Cardiac muscle cell (in vitro differentiated cells and primary cell): ENCODE results near the gene ACY1. TPM values are rescaled to one million over a fixed set of nuclear protein-coding genes. Genes with fewer than 3 reads are reported as not detected.

Source experiments
- DNase-seq, 2 donors: peaks; one replicate each; pipeline versions ENCODE4 v3.0.0 to v3.0.0-alpha.2; 2010 to 2017; ENCODE audit warnings: low read depth in 1 of 2, low spot score in 1 of 2
- H3K27ac ChIP-seq: fragments of 200-600 bp; sonication (generic); 2 replicates; pipeline ENCODE4 v1.5.1; 2016
- H3K27me3 ChIP-seq: fragments of 200-600 bp; sonication (generic); 2 replicates; pipeline ENCODE4 v1.6.0; 2016; ENCODE audit warnings: control low read depth
- H3K36me3 ChIP-seq: fragments of 200-600 bp; sonication (generic); 2 replicates; pipeline ENCODE4 v1.5.1; 2016; ENCODE audit warnings: control low read depth
- H3K4me1 ChIP-seq: fragments of 200-600 bp; sonication (generic); 2 replicates; pipeline ENCODE4 v1.8.1; 2017; ENCODE audit warnings: low read depth, mild to moderate bottlenecking, mixed run types
- H3K4me3 ChIP-seq: fragments of 200-600 bp; sonication (generic); 2 replicates; pipeline ENCODE4 v1.5.1; 2016; ENCODE audit warnings: mild to moderate bottlenecking
- H3K9me3 ChIP-seq: fragments of 200-600 bp; sonication (generic); 2 replicates; pipeline ENCODE4 v1.5.1; 2017; ENCODE audit warnings: low read depth, mild to moderate bottlenecking, control low read depth
- CTCF ChIP-seq: IDR thresholded peaks from 2 replicates; pipeline ENCODE4 v1.5.1; 2012; ENCODE audit warnings: low read depth, mild to moderate bottlenecking, low read length
- polyA plus RNA-seq: library from polyadenylated mRNA; unstranded; fragments of >200 nt; fragmentation: Nextera tagmentation; extraction: Ambion mirVana; gene quantifications from 2 replicates; pipeline ENCODE4 v1.2.1, GENCODE V29; 2016
- total RNA-seq: library from RNA; depleted of rRNA; stranded (reverse); fragments of >200 nt; gene quantifications from 2 replicates; pipeline ENCODE4 v1.2.3, GENCODE V29; 2016

The ACY1 gene
- total and polyA plus RNA-seq, 2 experiments from 2014 or later: 87.7 to 125 TPM

- Histone ChIP-seq H3K27ac (no peak overlapping the region), H3K4me3 (no peak overlapping the region), H3K9me3 (no peaks in the 10 kb centered on the region), H3K4me1 (peaks cover 6% of the 10 kb centered on the region), H3K36me3 (peaks cover 25% of the 10 kb centered on the region), H3K27me3 (no peaks in the 10 kb centered on the region)
- TF ChIP-seq CTCF: no peak
- no peak for DNase-seq
Measured at GRCh38 chr3:51937014-51937413, 46.3 kb upstream of the ACY1 start.

- no peak overlapping the region for H3K27ac ChIP-seq
- peaks cover 25% of the 10 kb centered on the region for H3K36me3 ChIP-seq
- H3K4me3 ChIP-seq: no peak overlapping the region
- H3K4me1 ChIP-seq: peaks cover 13% of the 10 kb centered on the region
- no peaks in the 10 kb centered on the region for H3K9me3 ChIP-seq
- no peak for DNase-seq
- no peaks in the 10 kb centered on the region for H3K27me3 ChIP-seq
- no peak for TF ChIP-seq CTCF
Measured at GRCh38 chr3:51937611-51938450, 45.5 kb upstream of the ACY1 start.

- H3K27ac ChIP-seq: no peak overlapping the region
- no peaks in the 10 kb centered on the region for H3K9me3 ChIP-seq
- H3K4me1 ChIP-seq: peaks cover 15% of the 10 kb centered on the region
- H3K27me3 ChIP-seq: no peaks in the 10 kb centered on the region
- no peak overlapping the region for H3K4me3 ChIP-seq
- no peak for TF ChIP-seq CTCF
- no peak for DNase-seq
- H3K36me3 ChIP-seq: peaks cover 21% of the 10 kb centered on the region
Measured at GRCh38 chr3:51938780-51939425, 44.4 kb upstream of the ACY1 start.

GRCh38 chr3:51940648-51941462 is 42.5 kb upstream of the ACY1 start:
- peak overlapping the region; percentile 59 for H3K27ac ChIP-seq
- H3K4me1 ChIP-seq: peaks cover 15% of the 10 kb centered on the region
- peaks cover 7% of the 10 kb centered on the region for H3K36me3 ChIP-seq
- no peaks in the 10 kb centered on the region for H3K9me3 ChIP-seq
- H3K4me3 ChIP-seq: peak overlapping the region; percentile 71
- peak in 1 of 2 donors; percentile 71 for DNase-seq
- no peak for TF ChIP-seq CTCF
- no peaks in the 10 kb centered on the region for H3K27me3 ChIP-seq

GRCh38 chr3:51941463-51941797 is 41.9 kb upstream of the ACY1 start:
- H3K4me1 ChIP-seq: peaks cover 15% of the 10 kb centered on the region
- no peak for DNase-seq
- no peaks in the 10 kb centered on the region for H3K27me3 ChIP-seq
- H3K4me3 ChIP-seq: peak overlapping the region; percentile 71
- no peaks in the 10 kb centered on the region for H3K9me3 ChIP-seq
- H3K36me3 ChIP-seq: peaks cover 5% of the 10 kb centered on the region
- H3K27ac ChIP-seq: peak overlapping the region; percentile 59
- TF ChIP-seq CTCF: no peak
